Astrocyte (in vitro differentiated cells and primary cell): ENCODE data around the gene TRMT11.
"Not testable (repeated sequence)": the region's sequence is repeated elsewhere in the genome, so short reads cannot be mapped to it uniquely, and the experiment has no call there.

Experiments
- CTCF ChIP-seq: IDR thresholded peaks from 2 replicates; pipeline ENCODE4 v1.5.1; 2011; ENCODE audit warnings: low read depth, mild to moderate bottlenecking, inconsistent platforms, low read length, moderate library complexity; ENCODE audit not compliant: insufficient read depth
- EZH2 ChIP-seq: IDR thresholded peaks from 2 replicates; pipeline ENCODE4 v1.6.1; 2012; ENCODE audit warnings: mild to moderate bottlenecking, low read length, inconsistent platforms; ENCODE audit not compliant: insufficient read depth

- not testable (repeated sequence) for TF ChIP-seq EZH2, CTCF
These were observed 13.9 kb upstream of the TRMT11 start for GRCh38 chr6:125972478-125972877.
